ENCODE results near the gene ARSK. TPM values are rescaled to one million over a fixed set of nuclear protein-coding genes. Genes with fewer than 3 reads are reported as not detected.

The ARSK gene
- total RNA-seq = 1 to 10 TPM; 5.1 to 5.2 TPM

GRCh38 chr5:95554647-95555548 lies at the start of gene ARSK, which contains the start of gene SKIC3:
Gene ARSK, plus strand, starts transcription at chr5:95555101. Its CDS starts 178 bp downstream, at chr5:95555279.
Gene SKIC3, minus strand, starts transcription at chr5:95554977. Its CDS starts 7,827 bp downstream, at chr5:95547150.
- peak within 1 kb of the TSS; percentile 87 for H3K4me3 Mint-ChIP-seq
- H3K4me1 Mint-ChIP-seq = peaks cover 44% of the 10 kb centered on the region
- POLR2A ChIA-PET = no interaction called here
- peaks cover 20% of the 10 kb centered on the region for H3K36me3 Mint-ChIP-seq (ENCODE audit: low read depth)
- CTCF ChIA-PET = interaction anchor here (0.6 to 1.0 kb wide), 2 partner anchors 66 to 180 kb away, joined by 3 read pairs; no protein-coding TSS in a partner anchor
- H3K27me3 Mint-ChIP-seq = no peaks in the 10 kb centered on the region
- no peaks in the 10 kb centered on the region for H3K9me3 Mint-ChIP-seq
- H3K27ac Mint-ChIP-seq = peak within 1 kb of the TSS; percentile 94
- DNase-seq = peak; percentile 93

- Mint-ChIP-seq H3K9me3 (no peaks in the 10 kb centered on the region), H3K27ac (no peak overlapping the region), H3K36me3 (ENCODE audit: low read depth) (peaks cover 58% of the 10 kb centered on the region), H3K4me1 (no peaks in the 10 kb centered on the region), H3K4me3 (no peak overlapping the region), H3K27me3 (no peaks in the 10 kb centered on the region)
- no peak for DNase-seq
- ChIA-PET POLR2A (no interaction called here), CTCF (no interaction called here)
Measured at GRCh38 chr5:95508550-95508949, 46.4 kb upstream of the ARSK start.

- Mint-ChIP-seq H3K4me1 (no peaks in the 10 kb centered on the region), H3K27me3 (no peaks in the 10 kb centered on the region), H3K4me3 (no peak overlapping the region), H3K36me3 (ENCODE audit: low read depth) (peaks cover 59% of the 10 kb centered on the region), H3K9me3 (no peaks in the 10 kb centered on the region), H3K27ac (no peak overlapping the region)
- CTCF ChIA-PET = no interaction called here
- POLR2A ChIA-PET = no interaction called here
- DNase-seq = no peak
Measured at GRCh38 chr5:95511606-95512005, 43.3 kb upstream of the ARSK start.

- peaks cover 40% of the 10 kb centered on the region for H3K36me3 Mint-ChIP-seq (ENCODE audit: low read depth)
Measured at GRCh38 chr5:95518417-95518816, 36.5 kb upstream of the ARSK start.

GRCh38 chr5:95519151-95519550 lies 35.8 kb upstream of the ARSK start:
- peaks cover 36% of the 10 kb centered on the region for H3K36me3 Mint-ChIP-seq (ENCODE audit: low read depth)
- H3K4me3 Mint-ChIP-seq = no peak overlapping the region
- no peaks in the 10 kb centered on the region for H3K4me1 Mint-ChIP-seq
- no peaks in the 10 kb centered on the region for H3K27me3 Mint-ChIP-seq
- H3K9me3 Mint-ChIP-seq = no peaks in the 10 kb centered on the region
- ChIA-PET POLR2A (no interaction called here), CTCF (interaction anchor here (1.4 kb wide), 1 partner anchor 15 kb away, joined by 3 read pairs; no protein-coding TSS in a partner anchor)
- H3K27ac Mint-ChIP-seq = no peak overlapping the region
- no peak for DNase-seq

More at GRCh38 chr5:95518417-95518816, 36.5 kb upstream of the ARSK start:
- Mint-ChIP-seq H3K9me3 (no peaks in the 10 kb centered on the region), H3K27me3 (no peaks in the 10 kb centered on the region), H3K27ac (no peak overlapping the region), H3K4me3 (no peak overlapping the region), H3K4me1 (no peaks in the 10 kb centered on the region)
- CTCF ChIA-PET = no interaction called here
- POLR2A ChIA-PET = no interaction called here
- no peak for DNase-seq

GRCh38 chr5:95519681-95520080 lies 35.2 kb upstream of the ARSK start:
- ChIA-PET POLR2A (no interaction called here), CTCF (interaction anchor here (1.4 kb wide), 1 partner anchor 15 kb away, joined by 3 read pairs; no protein-coding TSS in a partner anchor)
- DNase-seq = no peak
- H3K36me3 Mint-ChIP-seq (ENCODE audit: low read depth) = peaks cover 38% of the 10 kb centered on the region
- no peaks in the 10 kb centered on the region for H3K27me3 Mint-ChIP-seq
- H3K4me1 Mint-ChIP-seq = no peaks in the 10 kb centered on the region
- peak overlapping the region; percentile 48 for H3K27ac Mint-ChIP-seq
- H3K9me3 Mint-ChIP-seq = no peaks in the 10 kb centered on the region
- H3K4me3 Mint-ChIP-seq = no peak overlapping the region

- no peak overlapping the region for H3K27ac Mint-ChIP-seq
- H3K9me3 Mint-ChIP-seq = no peaks in the 10 kb centered on the region
- no peaks in the 10 kb centered on the region for H3K4me1 Mint-ChIP-seq
- ChIA-PET POLR2A (no interaction called here), CTCF (interaction anchor here (1.4 kb wide), 1 partner anchor 16 kb away, joined by 3 read pairs; no protein-coding TSS in a partner anchor)
- no peaks in the 10 kb centered on the region for H3K27me3 Mint-ChIP-seq
- peaks cover 39% of the 10 kb centered on the region for H3K36me3 Mint-ChIP-seq (ENCODE audit: low read depth)
- no peak overlapping the region for H3K4me3 Mint-ChIP-seq
- no peak for DNase-seq
Measured at GRCh38 chr5:95520206-95520605, 34.7 kb upstream of the ARSK start.

- peaks cover 53% of the 10 kb centered on the region for H3K36me3 Mint-ChIP-seq (ENCODE audit: low read depth)
- no peaks in the 10 kb centered on the region for H3K9me3 Mint-ChIP-seq
- H3K27ac Mint-ChIP-seq = no peak overlapping the region
- CTCF ChIA-PET = no interaction called here
- H3K4me1 Mint-ChIP-seq = no peaks in the 10 kb centered on the region
- H3K27me3 Mint-ChIP-seq = no peaks in the 10 kb centered on the region
- no peak overlapping the region for H3K4me3 Mint-ChIP-seq
- POLR2A ChIA-PET = no interaction called here
- DNase-seq = no peak
Measured at GRCh38 chr5:95524423-95524822, 30.5 kb upstream of the ARSK start.

GRCh38 chr5:95526871-95527270 lies 28.0 kb upstream of the ARSK start:
- no peak for DNase-seq
- CTCF ChIA-PET = no interaction called here
- Mint-ChIP-seq H3K9me3 (no peaks in the 10 kb centered on the region), H3K27ac (no peak overlapping the region), H3K27me3 (no peaks in the 10 kb centered on the region), H3K4me3 (no peak overlapping the region), H3K4me1 (no peaks in the 10 kb centered on the region), H3K36me3 (ENCODE audit: low read depth) (peaks cover 55% of the 10 kb centered on the region)
- POLR2A ChIA-PET = no interaction called here

GRCh38 chr5:95528565-95528964 lies 26.3 kb upstream of the ARSK start:
- no peaks in the 10 kb centered on the region for H3K27me3 Mint-ChIP-seq
- peaks cover 4% of the 10 kb centered on the region for H3K4me1 Mint-ChIP-seq
- peaks cover 60% of the 10 kb centered on the region for H3K36me3 Mint-ChIP-seq (ENCODE audit: low read depth)
- ChIA-PET CTCF (no interaction called here), POLR2A (no interaction called here)
- DNase-seq = no peak
- no peak overlapping the region for H3K27ac Mint-ChIP-seq
- no peak overlapping the region for H3K4me3 Mint-ChIP-seq
- no peaks in the 10 kb centered on the region for H3K9me3 Mint-ChIP-seq

- DNase-seq = no peak
- POLR2A ChIA-PET = no interaction called here
- Mint-ChIP-seq H3K4me1 (peaks cover 13% of the 10 kb centered on the region), H3K27me3 (no peaks in the 10 kb centered on the region), H3K9me3 (no peaks in the 10 kb centered on the region), H3K27ac (no peak overlapping the region), H3K4me3 (no peak overlapping the region), H3K36me3 (ENCODE audit: low read depth) (peaks cover 67% of the 10 kb centered on the region)
- CTCF ChIA-PET = no interaction called here
Measured at GRCh38 chr5:95530416-95530815, 24.5 kb upstream of the ARSK start.

- ChIA-PET CTCF (no interaction called here), POLR2A (no interaction called here)
- Mint-ChIP-seq H3K9me3 (no peaks in the 10 kb centered on the region), H3K27ac (no peak overlapping the region), H3K36me3 (ENCODE audit: low read depth) (peaks cover 66% of the 10 kb centered on the region), H3K27me3 (no peaks in the 10 kb centered on the region), H3K4me1 (peaks cover 13% of the 10 kb centered on the region), H3K4me3 (no peak overlapping the region)
- no peak for DNase-seq
Measured at GRCh38 chr5:95531491-95531890, 23.4 kb upstream of the ARSK start.

GRCh38 chr5:95532415-95532814 lies 22.5 kb upstream of the ARSK start:
- CTCF ChIA-PET = interaction anchor here (0.7 to 1.2 kb wide), 3 partner anchors 9 to 11 kb away, joined by 3 to 4 read pairs (median 3); no protein-coding TSS in a partner anchor

More at GRCh38 chr5:95532415-95532814, 22.5 kb upstream of the ARSK start:
- Mint-ChIP-seq H3K9me3 (no peaks in the 10 kb centered on the region), H3K36me3 (ENCODE audit: low read depth) (peaks cover 66% of the 10 kb centered on the region), H3K4me3 (no peak overlapping the region), H3K27me3 (no peaks in the 10 kb centered on the region), H3K27ac (no peak overlapping the region), H3K4me1 (peaks cover 13% of the 10 kb centered on the region)
- DNase-seq = no peak
- POLR2A ChIA-PET = no interaction called here
